Activated naive CD8-positive, alpha-beta T cell (primary cell): ENCODE data around the gene MTG2.
"Not testable (repeated sequence)": the region's sequence is repeated elsewhere in the genome, so short reads cannot be mapped to it uniquely, and the experiment has no call there.

ENCODE experiments used
- H3K27ac Mint-ChIP-seq: one replicate; pipeline ENCODE4 v1.8.0; 2021; ENCODE audit warnings: mixed read lengths
- H3K27me3 Mint-ChIP-seq: one replicate; pipeline ENCODE4 v1.8.0; 2021; ENCODE audit warnings: mixed read lengths
- H3K36me3 Mint-ChIP-seq: one replicate; pipeline ENCODE4 v1.8.0; 2021; ENCODE audit warnings: mixed read lengths
- H3K4me1 Mint-ChIP-seq: one replicate; pipeline ENCODE4 v1.8.0; 2021; ENCODE audit warnings: low read depth, mixed read lengths
- H3K4me3 Mint-ChIP-seq: one replicate; pipeline ENCODE4 v1.8.0; 2021; ENCODE audit warnings: mild to moderate bottlenecking, mixed read lengths
- H3K9me3 Mint-ChIP-seq: one replicate; pipeline ENCODE4 v1.8.0; 2021; ENCODE audit warnings: low read depth, mixed read lengths

Gene MTG2

DNA sequence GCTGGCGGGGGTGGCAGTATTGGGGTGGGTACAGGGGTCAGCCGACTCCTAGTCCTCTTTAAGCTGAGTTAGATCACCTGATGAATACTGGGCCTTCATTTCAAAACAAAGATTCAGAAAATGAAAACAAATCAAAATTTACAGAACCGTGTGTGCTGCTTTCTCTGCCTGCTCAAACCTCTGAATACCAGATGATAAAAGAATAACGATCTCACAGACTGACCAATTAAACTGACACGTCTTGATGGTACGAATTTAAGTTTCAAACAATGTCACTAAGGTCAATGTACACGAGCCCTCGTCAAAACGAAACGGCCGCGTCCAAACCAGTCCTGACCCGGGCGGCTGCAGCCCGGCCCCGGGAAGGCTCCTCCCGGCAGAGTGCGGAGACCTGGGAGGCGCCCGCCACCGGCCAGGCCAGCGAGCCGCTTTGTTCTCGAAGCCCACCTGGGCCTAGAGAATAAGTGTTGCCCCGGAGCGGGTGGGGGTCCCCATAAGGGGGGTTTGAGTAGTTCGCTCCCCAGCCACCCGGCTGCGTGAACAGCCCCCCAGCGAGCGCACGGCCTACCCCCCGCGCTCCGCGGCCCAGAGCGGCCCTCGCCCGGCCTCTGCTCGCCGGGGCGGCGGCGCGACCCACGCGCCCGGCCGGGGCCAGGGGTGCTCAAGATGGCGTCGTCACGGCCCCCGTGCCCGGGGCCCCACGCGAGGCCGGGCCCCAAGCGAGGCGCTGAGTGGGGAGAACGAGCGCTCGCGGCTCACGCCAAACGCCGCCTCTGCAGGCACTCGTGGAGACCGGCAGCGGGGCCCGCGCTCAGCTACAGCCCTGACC, 40.4 kb upstream of the MTG2 start:
- peak overlapping the region; percentile 96 for H3K4me3 Mint-ChIP-seq
- no peaks in the 10 kb centered on the region for H3K27me3 Mint-ChIP-seq
- H3K27ac Mint-ChIP-seq, result peak overlapping the region; percentile 95
- H3K4me1 Mint-ChIP-seq, result peaks cover 52% of the 10 kb centered on the region
- no peaks in the 10 kb centered on the region for H3K9me3 Mint-ChIP-seq
- peaks cover 8% of the 10 kb centered on the region for H3K36me3 Mint-ChIP-seq

DNA sequence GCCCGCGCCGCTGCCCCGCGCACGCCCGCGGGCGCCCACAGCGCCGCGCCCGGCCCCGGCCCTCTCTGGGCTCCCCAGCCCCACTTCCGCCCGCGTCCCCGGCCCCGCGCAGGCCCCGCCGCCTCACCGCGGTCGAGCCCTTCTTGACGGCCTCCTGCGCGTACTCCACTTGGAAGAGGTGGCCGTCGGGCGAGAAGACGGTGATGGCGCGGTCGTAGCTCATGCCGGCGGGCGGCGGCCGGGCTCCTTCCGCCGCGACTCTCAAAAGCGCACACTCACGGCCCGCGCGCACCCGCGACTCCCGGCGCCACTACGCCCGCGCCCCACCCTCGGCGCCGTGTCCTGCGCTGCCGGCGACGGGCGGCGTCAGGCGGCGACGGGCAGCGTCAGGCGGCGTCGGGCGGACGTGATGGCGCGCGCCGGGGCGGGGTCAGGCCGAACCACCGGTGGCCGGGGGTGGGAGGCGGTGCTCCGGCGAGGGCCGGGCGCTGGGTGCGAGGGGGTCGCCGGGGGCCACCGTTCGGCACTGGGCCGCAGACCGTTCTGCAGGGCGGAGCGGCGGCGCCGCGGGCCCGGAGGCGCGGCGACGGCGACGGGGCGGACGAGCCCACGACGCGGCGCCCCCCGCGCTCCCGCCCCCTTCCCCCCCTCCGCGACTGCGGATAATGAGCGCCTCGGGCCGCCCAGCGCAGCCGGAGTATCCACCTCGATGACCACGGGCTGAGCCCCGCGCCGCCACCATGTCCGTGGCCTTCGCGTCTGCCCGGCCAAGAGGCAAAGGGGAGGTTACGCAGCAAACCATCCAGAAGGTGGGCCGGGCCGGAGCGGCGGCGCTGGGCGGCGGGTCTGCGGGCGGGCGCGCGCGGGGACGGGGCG, 39.5 kb upstream of the MTG2 start, which contains the start of the genes PSMA7 and SS18L1:
TSS of gene PSMA7 (minus strand) at position 314 of the 876 bp plus-strand sequence. CDS start at position 223, 91 bp downstream.
TSS of gene SS18L1 (plus strand) at position 689 of the 876 bp plus-strand sequence. CDS start at position 741, 52 bp downstream.
- H3K9me3 Mint-ChIP-seq, result no peaks in the 10 kb centered on the region
- peaks cover 6% of the 10 kb centered on the region for H3K36me3 Mint-ChIP-seq
- peaks cover 47% of the 10 kb centered on the region for H3K4me1 Mint-ChIP-seq
- H3K27me3 Mint-ChIP-seq, result no peaks in the 10 kb centered on the region
- H3K27ac Mint-ChIP-seq, result peak within 1 kb of the TSS; percentile 95
- H3K4me3 Mint-ChIP-seq, result peak within 1 kb of the TSS; percentile 96

DNA sequence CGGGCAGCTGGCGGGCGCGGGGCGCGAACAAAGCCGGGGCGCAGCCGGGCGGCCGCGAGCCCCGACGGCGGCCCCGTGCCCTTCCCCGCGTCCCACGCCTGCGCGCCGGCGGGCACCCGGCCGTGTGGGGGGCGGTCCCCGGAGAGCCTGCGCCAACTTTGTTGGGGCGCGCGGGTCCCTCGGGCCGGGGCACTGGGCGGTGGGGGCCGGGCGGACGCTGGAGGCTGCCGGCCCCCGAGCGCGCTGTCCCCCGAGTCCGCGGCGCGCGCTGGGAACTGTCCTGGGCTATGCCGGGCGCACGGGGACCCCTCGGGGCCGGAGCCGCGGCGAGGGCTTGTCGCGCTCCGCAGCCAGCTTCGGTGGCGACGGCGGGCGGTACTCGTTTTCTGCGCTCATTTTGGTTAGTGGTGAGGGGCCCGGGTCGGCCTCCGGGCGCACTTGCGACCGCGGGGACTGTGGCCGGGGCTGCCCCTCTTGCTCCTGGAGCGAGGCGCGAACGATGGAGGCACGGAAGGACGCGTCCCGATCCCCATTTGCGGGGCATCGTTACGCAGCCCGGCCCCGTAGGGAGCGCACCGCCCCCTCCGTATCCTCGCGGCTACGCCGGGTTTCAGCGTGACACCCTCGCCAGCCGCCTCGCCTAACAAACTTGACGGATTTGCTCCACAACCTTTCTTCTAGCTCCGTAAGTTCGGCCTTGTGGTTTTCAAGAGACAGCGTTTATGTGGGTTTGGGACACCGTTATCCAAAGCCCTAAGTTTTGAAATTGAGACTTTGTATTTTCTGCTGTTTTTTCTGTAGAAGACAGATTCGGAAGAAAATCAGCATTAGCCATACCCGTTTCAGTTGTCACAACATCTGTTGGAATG, 38.6 kb upstream of the MTG2 start:
- Mint-ChIP-seq H3K27ac (peak overlapping the region; percentile 73), H3K4me3 (peak overlapping the region; percentile 90), H3K4me1 (peaks cover 47% of the 10 kb centered on the region), H3K27me3 (no peaks in the 10 kb centered on the region), H3K36me3 (peaks cover 6% of the 10 kb centered on the region), H3K9me3 (no peaks in the 10 kb centered on the region)

DNA sequence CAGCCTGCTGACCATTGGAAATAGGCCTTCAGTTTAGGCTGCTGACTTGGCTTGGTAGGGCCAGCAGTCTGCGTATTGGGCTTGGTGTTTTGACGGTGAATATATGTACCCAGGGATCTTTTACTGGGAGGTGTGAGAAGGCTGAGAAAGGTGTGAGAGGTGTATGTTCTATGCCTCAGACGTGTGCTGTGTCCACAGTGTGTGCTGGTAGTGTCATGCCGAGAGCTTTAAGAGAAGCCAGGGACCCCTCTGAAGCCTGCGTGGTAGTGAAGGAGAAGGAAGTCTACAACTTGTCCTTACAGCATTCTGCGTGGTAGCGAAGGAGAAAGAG, 37.2 kb upstream of the MTG2 start:
- Mint-ChIP-seq H3K27ac (peak overlapping the region; percentile 17), H3K27me3 (no peaks in the 10 kb centered on the region), H3K36me3 (peaks cover 7% of the 10 kb centered on the region), H3K4me3 (peak overlapping the region; percentile 90), H3K9me3 (no peaks in the 10 kb centered on the region), H3K4me1 (peaks cover 50% of the 10 kb centered on the region)

DNA sequence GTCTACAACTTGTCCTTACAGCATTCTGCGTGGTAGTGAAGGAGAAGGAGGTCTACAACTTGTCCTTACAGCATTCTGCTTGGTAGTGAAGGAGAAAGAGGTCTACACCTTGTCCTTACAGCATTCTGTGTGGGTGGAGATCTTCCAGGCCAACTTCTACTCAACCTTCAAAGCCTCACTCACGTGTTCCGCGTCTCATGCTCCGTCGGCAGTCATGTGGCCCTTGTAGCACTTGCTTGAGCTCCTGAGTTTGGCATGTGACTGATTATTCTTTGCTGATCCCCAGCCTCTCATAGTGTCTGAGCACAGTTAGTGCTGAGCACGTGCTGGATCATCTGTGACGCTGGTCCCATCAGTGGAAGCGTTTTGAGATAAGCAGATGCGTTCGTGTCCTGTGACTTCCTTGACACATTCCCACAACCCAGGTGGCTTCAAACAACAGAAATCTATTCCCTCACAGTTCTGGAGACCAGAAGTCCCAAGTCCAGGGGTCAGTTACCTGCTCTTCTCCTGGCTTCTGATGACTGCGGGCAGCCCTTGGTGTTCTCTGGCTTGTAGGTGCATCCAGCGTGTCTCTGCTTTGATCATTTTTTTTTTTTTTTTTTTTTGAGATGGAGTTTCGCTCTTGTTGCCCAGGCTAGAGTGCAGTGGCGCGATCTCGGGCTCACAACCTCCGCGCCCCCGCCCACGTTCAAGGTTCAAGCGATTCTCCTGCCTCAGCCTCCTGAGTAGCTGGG, 36.6 kb upstream of the MTG2 start:
- Mint-ChIP-seq H3K27ac (no peak overlapping the region), H3K9me3 (no peaks in the 10 kb centered on the region), H3K27me3 (no peaks in the 10 kb centered on the region), H3K4me3 (peak overlapping the region; percentile 90), H3K36me3 (peaks cover 5% of the 10 kb centered on the region), H3K4me1 (peaks cover 46% of the 10 kb centered on the region)

DNA sequence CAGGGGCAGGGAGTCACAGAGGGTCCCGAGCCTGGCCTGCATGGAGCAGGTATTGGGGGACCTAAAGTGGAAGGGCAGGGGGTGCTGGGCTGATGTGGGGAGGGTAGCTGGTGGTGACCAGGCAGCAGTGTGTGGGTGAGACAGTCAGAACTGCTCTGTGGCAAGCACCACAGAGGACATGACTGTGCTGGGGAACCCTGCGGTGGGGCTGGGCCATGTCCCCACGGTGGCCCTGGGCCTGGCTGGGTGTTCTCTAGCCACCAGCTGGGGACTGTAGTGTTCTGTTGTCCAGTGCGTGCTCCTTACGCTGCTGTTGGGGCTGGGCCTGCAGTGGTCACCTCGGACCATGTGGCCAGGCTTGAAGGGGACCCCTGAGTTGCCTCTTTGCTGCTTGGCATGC, 35.7 kb upstream of the MTG2 start:
- Mint-ChIP-seq H3K4me1 (peaks cover 37% of the 10 kb centered on the region), H3K27ac (no peak overlapping the region), H3K9me3 (no peaks in the 10 kb centered on the region), H3K27me3 (no peaks in the 10 kb centered on the region), H3K4me3 (no peak overlapping the region), H3K36me3 (peaks cover 3% of the 10 kb centered on the region)

DNA sequence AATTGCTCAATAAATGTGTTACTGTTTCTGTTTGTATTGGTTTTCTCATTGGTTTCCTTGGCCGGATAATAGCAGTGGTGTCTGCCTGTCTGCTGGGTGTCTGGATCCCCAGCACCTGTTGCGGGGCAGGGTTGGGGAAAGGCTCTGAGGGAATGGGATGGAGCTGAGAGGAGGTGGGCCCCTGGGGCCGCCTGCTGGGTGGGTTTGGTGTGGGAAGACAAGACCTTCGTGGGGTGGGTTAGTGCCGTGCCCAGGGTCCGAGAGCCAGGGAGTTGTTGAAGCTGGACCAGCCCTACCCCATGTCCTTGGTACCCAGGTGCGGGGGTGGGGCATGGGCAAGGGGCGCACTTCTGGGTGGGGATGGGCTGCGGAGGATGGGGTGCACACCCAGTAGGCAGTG, 35.3 kb upstream of the MTG2 start:
- H3K36me3 Mint-ChIP-seq, result peaks cover 2% of the 10 kb centered on the region
- no peak overlapping the region for H3K27ac Mint-ChIP-seq
- no peaks in the 10 kb centered on the region for H3K27me3 Mint-ChIP-seq
- H3K4me3 Mint-ChIP-seq, result no peak overlapping the region
- H3K4me1 Mint-ChIP-seq, result peaks cover 37% of the 10 kb centered on the region
- no peaks in the 10 kb centered on the region for H3K9me3 Mint-ChIP-seq

DNA sequence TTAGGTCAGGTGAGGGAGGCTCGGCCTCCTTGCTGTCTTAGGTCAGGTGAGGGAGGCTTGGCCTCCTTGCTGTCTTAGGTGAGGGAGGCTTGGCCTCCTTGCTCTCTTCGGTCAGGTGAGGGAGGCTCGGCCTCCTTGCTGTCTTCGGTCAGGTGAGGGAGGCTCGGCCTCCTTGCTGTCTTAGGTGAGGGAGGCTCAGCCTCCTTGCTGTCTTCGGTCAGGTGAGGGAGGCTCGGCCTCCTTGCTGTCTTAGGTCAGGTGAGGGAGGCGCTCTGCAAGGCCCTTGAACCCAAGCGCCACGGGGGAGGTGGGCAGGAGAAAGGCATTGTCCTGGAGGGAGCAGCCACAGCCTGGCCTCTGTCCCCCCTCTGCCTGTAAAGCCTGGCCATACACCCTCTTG, 34.4 kb upstream of the MTG2 start:
- not testable (repeated sequence) for H3K4me3 Mint-ChIP-seq, H3K27ac Mint-ChIP-seq, H3K27me3 Mint-ChIP-seq, H3K9me3 Mint-ChIP-seq, H3K36me3 Mint-ChIP-seq
- H3K4me1 Mint-ChIP-seq, result peaks cover 37% of the 10 kb centered on the region

DNA sequence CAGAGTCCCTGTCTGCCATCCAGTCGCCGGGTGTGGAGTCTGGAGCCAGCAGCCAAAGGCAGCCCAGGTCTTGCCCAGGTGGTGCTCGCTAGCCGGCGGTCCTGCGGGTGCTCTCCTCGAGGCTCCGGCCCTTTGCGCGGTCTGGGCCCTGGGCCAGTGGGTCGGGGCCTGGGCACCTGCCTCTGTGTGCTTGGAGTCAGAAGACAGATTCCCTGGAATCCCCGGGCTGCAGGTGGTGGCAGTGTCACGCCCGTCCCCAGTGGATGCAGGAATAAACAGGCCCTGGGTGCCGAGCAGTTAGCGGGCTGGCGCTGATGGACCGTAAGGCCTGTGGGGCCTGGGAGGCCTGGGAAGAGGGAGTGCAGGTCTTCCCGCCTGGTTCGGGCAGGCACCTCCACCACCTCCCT, 33.9 kb upstream of the MTG2 start:
- Mint-ChIP-seq H3K27ac (no peak overlapping the region), H3K27me3 (no peaks in the 10 kb centered on the region), H3K4me3 (no peak overlapping the region), H3K9me3 (peaks cover 3% of the 10 kb centered on the region), H3K4me1 (peaks cover 37% of the 10 kb centered on the region), H3K36me3 (peaks cover 10% of the 10 kb centered on the region)

DNA sequence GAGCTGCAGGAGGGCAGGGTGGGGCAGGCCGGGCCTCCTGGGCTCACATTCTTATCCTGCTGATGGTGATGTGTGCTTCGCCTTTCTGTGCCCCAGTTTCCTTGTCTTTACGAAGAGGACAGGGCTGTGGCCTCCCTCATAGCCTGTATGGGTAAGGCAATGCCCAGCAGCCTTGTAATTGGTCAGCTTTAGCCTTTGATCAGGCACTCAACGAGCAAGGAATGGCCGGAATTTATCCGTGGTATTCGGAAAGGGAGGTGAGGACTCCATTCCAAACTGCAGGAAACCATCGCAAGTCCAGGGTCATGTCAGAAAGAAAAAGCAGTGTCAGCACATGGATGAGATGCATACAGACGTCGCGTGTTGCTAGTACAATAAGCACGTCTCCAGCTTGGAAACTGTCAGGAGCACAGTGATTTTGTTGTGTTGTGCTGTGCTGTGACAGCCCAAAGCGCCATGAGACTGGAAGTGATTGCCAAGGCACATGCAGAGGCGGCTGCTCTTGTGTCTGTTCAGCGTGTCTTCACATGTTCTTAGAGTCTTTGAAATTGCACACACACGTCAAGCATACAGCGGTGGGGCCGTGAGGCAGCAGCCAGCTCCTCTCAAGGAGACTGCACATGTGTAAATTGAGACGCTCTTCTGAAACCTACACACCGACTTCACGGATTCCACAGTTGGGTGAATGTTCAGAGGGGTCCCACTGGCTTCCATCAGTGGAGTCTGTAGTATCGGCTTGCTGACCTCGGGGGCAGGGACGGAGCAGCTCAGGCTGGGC, 33.1 kb upstream of the MTG2 start:
- H3K27me3 Mint-ChIP-seq, result no peaks in the 10 kb centered on the region
- H3K36me3 Mint-ChIP-seq, result peaks cover 12% of the 10 kb centered on the region
- peaks cover 33% of the 10 kb centered on the region for H3K4me1 Mint-ChIP-seq
- peaks cover 3% of the 10 kb centered on the region for H3K9me3 Mint-ChIP-seq
- no peak overlapping the region for H3K4me3 Mint-ChIP-seq
- H3K27ac Mint-ChIP-seq, result no peak overlapping the region

DNA sequence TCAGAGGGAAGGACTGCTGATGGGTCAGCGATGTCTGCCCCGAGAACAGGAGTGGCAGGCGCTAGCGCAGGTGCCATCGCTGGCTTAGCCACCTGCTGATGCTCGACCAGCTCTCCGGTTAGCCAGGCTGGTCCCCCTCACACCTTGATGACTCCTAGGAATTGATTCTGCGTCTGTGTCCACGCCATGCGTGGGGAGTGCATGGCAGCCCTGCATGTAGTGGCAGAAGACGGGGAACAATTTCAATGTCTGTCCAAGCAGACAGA, 32.6 kb upstream of the MTG2 start:
- Mint-ChIP-seq H3K36me3 (peaks cover 12% of the 10 kb centered on the region), H3K4me3 (no peak overlapping the region), H3K9me3 (peaks cover 3% of the 10 kb centered on the region)

DNA sequence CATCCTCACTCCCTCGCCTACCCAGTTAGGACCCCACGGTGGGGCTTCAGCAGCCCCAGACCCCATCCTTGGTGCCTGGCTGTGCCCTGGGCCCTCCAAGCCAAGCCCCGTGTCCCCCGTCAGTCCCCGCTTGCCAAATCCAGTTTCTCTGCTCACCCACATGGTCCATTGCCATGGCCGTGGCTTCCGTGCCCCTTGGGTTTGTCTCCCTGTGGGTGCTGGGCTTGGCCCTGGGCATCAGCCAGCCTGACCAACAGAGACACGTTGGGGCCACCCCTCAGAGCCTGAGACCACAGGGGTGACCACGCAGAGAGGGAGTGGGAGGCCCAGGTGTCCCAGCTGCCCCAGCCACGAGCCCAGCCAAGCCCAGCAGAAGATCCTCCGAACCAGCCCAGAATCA, 31.6 kb upstream of the MTG2 start:
- no peak overlapping the region for H3K4me3 Mint-ChIP-seq
- H3K27ac Mint-ChIP-seq, result no peak overlapping the region
- no peaks in the 10 kb centered on the region for H3K27me3 Mint-ChIP-seq

More for the DNA sequence above, 32.6 kb upstream of the MTG2 start:
- Mint-ChIP-seq H3K27me3 (no peaks in the 10 kb centered on the region), H3K27ac (no peak overlapping the region), H3K4me1 (peaks cover 28% of the 10 kb centered on the region)

DNA sequence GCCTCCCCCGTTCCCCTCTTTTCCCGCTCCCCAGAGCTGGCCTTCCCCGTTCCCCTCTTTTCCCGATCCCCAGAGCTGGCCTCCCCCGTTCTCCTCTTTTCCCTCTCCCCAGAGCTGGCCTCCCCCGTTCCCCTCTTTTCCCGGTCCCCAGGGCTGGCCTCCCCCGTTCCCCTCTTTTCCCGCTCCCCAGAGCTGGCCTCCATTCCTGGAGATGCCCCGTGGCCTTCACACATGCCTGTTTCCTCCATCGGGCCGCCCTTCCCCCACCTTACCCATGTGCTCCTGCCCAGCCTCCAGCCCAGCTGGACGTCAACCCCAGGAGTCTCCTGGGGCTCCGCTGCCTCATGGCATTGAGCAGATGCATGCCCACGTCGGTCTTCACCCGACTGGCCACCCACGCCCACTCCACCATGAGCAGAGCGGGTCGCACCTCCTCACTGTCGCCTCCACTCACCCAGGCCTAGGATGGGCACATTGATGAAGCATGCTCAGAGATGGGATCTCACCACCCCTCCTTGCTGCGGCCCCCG, 30.9 kb upstream of the MTG2 start:
- Mint-ChIP-seq H3K9me3 (peaks cover 3% of the 10 kb centered on the region), H3K4me1 (peaks cover 18% of the 10 kb centered on the region), H3K27ac (no peak overlapping the region), H3K27me3 (no peaks in the 10 kb centered on the region), H3K4me3 (no peak overlapping the region), H3K36me3 (peaks cover 12% of the 10 kb centered on the region)

More for the DNA sequence above, 31.6 kb upstream of the MTG2 start:
- Mint-ChIP-seq H3K36me3 (peaks cover 12% of the 10 kb centered on the region), H3K4me1 (peaks cover 18% of the 10 kb centered on the region), H3K9me3 (peaks cover 3% of the 10 kb centered on the region)
